ENCODE data around the gene ZNF236. TPM values are rescaled to one million over a fixed set of nuclear protein-coding genes. Genes with fewer than 3 reads are reported as not detected.

Gene ZNF236
- total RNA-seq, 1 donor from 2014 or later: 32.5 TPM

GRCh38 chr18:76821875-76822505, 367 bp upstream of the ZNF236 start:
- Mint-ChIP-seq H3K36me3 (peaks cover 8% of the 10 kb centered on the region), H3K27me3 (ENCODE audit: low read depth) (no peaks in the 10 kb centered on the region), H3K27ac (peak overlapping the region; percentile 92), H3K4me1 (peaks cover 33% of the 10 kb centered on the region), H3K9me3 (no peaks in the 10 kb centered on the region), H3K4me3 (peak overlapping the region; percentile 90)
- DNase-seq (ENCODE audit: low spot score in 2 of 2, unreplicated experiment in 2 of 2): peak; percentile 28 to 63
- TF ChIP-seq CTCF (IDR thresholded peaks at IDR 0.05; ENCODE audit: unreplicated experiment): no peak

DNA sequence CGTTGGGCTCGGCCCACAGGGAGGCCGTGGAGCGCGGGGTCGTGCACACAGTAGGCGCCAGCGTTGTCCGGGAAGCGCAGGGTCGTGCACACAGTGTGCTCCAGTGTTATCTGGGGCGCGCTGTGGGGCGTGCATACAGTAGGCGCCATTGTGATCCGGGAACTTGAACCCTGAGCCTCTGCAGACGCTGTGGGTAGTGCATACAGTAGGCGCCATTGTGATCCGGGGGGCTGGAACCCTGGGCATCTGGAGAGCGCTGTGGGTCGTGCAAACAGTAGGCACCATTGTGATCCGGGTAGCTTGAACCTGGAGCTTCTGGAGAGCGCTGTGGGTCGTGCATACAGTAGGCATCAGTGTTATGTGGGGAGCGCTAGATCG, 793 bp downstream of the ZNF236 start:
- peak overlapping the region; percentile 82 for H3K4me3 Mint-ChIP-seq
- no peak for TF ChIP-seq CTCF (IDR thresholded peaks at IDR 0.05; ENCODE audit: unreplicated experiment)
- peaks cover 6% of the 10 kb centered on the region for H3K36me3 Mint-ChIP-seq
- H3K4me1 Mint-ChIP-seq: peaks cover 39% of the 10 kb centered on the region
- H3K9me3 Mint-ChIP-seq: no peaks in the 10 kb centered on the region
- no peaks in the 10 kb centered on the region for H3K27me3 Mint-ChIP-seq (ENCODE audit: low read depth)
- DNase-seq (ENCODE audit: low spot score in 2 of 2, unreplicated experiment in 2 of 2): no peak
- peak overlapping the region; percentile 92 for H3K27ac Mint-ChIP-seq

DNA sequence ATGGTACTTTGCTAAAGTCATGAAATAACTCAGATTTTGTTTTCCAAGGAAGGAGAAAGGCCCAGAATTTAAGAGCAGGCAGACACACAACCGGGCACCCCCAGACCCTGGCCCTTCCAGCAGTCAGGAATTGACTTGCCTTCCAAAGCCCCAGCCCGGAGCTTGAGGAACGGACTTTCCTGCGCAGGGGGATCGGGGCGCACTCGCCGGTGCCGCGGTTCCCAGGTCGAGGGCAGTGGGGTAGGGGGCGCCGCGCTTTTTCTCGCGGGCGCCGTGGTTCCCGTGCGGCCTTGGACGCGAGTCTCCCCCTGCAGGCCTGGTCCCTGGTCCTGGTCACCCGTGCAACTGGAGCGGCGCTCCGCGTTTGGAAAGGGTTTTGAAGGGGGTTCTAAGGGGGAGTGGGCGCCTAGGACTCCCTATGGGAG, 1.2 kb downstream of the ZNF236 start:
- Mint-ChIP-seq H3K36me3 (peaks cover 3% of the 10 kb centered on the region), H3K4me1 (peaks cover 36% of the 10 kb centered on the region), H3K27ac (peak overlapping the region; percentile 92), H3K27me3 (ENCODE audit: low read depth) (no peaks in the 10 kb centered on the region), H3K9me3 (no peaks in the 10 kb centered on the region), H3K4me3 (peak overlapping the region; percentile 82)
- peak; percentile 44 to 58 for DNase-seq (ENCODE audit: low spot score in 2 of 2, unreplicated experiment in 2 of 2)
- TF ChIP-seq CTCF (IDR thresholded peaks at IDR 0.05; ENCODE audit: unreplicated experiment): no peak

- no peak for TF ChIP-seq CTCF (IDR thresholded peaks at IDR 0.05; ENCODE audit: unreplicated experiment)
- no peak for DNase-seq (ENCODE audit: low spot score in 2 of 2, unreplicated experiment in 2 of 2)
- Mint-ChIP-seq H3K4me1 (peaks cover 41% of the 10 kb centered on the region), H3K36me3 (peaks cover 4% of the 10 kb centered on the region), H3K27ac (peak overlapping the region; percentile 89), H3K9me3 (no peaks in the 10 kb centered on the region), H3K4me3 (peak overlapping the region; percentile 82), H3K27me3 (ENCODE audit: low read depth) (no peaks in the 10 kb centered on the region)
Observed at GRCh38 chr18:76824145-76824676, 1.9 kb downstream of the ZNF236 start.

DNA sequence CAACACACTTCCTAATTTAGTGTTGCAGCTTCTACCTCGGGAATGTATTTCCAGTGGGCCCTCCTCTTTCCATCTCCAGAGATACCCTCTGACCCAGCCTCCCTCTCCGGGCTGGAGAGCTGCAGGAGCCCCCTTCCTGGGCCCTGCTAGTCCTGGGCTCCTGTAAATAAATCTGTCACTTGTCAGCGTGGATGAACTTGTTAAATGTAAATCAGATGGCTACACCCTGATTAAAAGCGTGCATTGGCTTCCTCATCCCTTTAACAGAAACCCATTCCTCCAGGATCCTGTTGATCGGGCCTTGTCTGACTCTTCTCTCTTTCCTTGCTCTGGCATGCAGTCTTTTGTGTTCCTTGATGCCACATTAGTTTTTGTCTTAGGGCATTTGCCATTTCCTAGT, 2.4 kb downstream of the ZNF236 start:
- H3K9me3 Mint-ChIP-seq: no peaks in the 10 kb centered on the region
- H3K4me1 Mint-ChIP-seq: peaks cover 42% of the 10 kb centered on the region
- H3K36me3 Mint-ChIP-seq: peaks cover 4% of the 10 kb centered on the region
- no peak for DNase-seq (ENCODE audit: low spot score in 2 of 2, unreplicated experiment in 2 of 2)
- H3K27me3 Mint-ChIP-seq (ENCODE audit: low read depth): no peaks in the 10 kb centered on the region
- H3K4me3 Mint-ChIP-seq: peak overlapping the region; percentile 82
- no peak for TF ChIP-seq CTCF (IDR thresholded peaks at IDR 0.05; ENCODE audit: unreplicated experiment)
- peak overlapping the region; percentile 89 for H3K27ac Mint-ChIP-seq

All from mesothelial cell of epicardium (in vitro differentiated cells).